Measurements from ENCODE around the gene RAB9A. TPM values are rescaled to one million over a fixed set of nuclear protein-coding genes. Genes with fewer than 3 reads are reported as not detected.

RAB9A gene
- total RNA-seq, 1 experiment from 2014 or later = 15.3 TPM

DNA sequence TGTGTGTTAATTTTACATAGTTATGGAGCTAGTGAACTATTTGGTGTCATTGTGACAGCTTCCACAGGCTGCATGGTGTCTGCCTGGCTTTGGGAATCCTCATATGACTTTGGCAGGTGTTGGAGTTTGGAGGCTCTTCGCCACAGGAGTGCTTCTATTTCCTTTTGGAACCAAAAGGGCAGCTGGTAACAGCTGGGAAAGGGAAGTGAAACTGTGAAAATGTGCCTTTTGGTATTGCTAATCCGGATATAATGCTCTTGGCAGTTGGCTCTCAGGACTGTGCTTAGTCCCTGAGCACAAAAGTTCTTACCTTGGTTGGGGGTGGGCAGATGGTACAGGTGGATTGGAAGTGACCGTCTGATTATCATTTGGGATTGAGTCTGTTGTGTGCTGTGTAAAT lies 63.7 kb downstream of the RAB9A start:
- intact Hi-C loops (cut with micrococcal nuclease; ENCODE audit: unreplicated experiment) = loop anchor here (5.0 kb wide), 1 partner anchor 280 kb away; no protein-coding TSS in a partner anchor
- no peaks in the 10 kb centered on the region for H3K9me3 ChIP-seq (ENCODE audit: control insufficient read depth, insufficient read depth, low read depth, low read length)
- H3K27ac ChIP-seq (ENCODE audit: low read length) = no peak overlapping the region
- no peak overlapping the region for H3K4me3 ChIP-seq (ENCODE audit: low read depth in 2 of 2, low read length in 2 of 2)
- H3K36me3 ChIP-seq (ENCODE audit: control insufficient read depth, insufficient read depth, low read length) = no peaks in the 10 kb centered on the region; the same call in none of the 2 replicates
- no TSS peak for BruUV-seq (replicated peaks)
- no peaks in the 10 kb centered on the region for H3K4me1 ChIP-seq (ENCODE audit: control insufficient read depth, insufficient read depth, low read length)
- CTCF ChIA-PET = no interaction called here
- POLR2A ChIA-PET = no interaction called here
- TF ChIP-seq SIN3A (IDR thresholded peaks at IDR 0.05; ENCODE audit: borderline replicate concordance, insufficient read depth, low read depth, low read length) = no peak
- TF ChIP-seq POLR2AphosphoS5 (IDR thresholded peaks at IDR 0.05; ENCODE audit: low read depth, low read length) = no peak
- TF ChIP-seq TCF7L2 (IDR thresholded peaks at IDR 0.05; ENCODE audit: low read depth, low read length) = no peak
- TF ChIP-seq, protein P1, sequence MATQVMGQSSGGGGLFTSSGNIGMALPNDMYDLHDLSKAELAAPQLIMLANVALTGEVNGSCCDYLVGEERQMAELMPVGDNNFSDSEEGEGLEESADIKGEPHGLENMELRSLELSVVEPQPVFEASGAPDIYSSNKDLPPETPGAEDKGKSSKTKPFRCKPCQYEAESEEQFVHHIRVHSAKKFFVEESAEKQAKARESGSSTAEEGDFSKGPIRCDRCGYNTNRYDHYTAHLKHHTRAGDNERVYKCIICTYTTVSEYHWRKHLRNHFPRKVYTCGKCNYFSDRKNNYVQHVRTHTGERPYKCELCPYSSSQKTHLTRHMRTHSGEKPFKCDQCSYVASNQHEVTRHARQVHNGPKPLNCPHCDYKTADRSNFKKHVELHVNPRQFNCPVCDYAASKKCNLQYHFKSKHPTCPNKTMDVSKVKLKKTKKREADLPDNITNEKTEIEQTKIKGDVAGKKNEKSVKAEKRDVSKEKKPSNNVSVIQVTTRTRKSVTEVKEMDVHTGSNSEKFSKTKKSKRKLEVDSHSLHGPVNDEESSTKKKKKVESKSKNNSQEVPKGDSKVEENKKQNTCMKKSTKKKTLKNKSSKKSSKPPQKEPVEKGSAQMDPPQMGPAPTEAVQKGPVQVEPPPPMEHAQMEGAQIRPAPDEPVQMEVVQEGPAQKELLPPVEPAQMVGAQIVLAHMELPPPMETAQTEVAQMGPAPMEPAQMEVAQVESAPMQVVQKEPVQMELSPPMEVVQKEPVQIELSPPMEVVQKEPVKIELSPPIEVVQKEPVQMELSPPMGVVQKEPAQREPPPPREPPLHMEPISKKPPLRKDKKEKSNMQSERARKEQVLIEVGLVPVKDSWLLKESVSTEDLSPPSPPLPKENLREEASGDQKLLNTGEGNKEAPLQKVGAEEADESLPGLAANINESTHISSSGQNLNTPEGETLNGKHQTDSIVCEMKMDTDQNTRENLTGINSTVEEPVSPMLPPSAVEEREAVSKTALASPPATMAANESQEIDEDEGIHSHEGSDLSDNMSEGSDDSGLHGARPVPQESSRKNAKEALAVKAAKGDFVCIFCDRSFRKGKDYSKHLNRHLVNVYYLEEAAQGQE (IDR thresholded peaks at IDR 0.05; ENCODE audit: insufficient read depth in 1 of 2, low read depth in 2 of 2, low read length in 1 of 2) = no peak
- TF ChIP-seq CTCF (IDR thresholded peaks at IDR 0.05) = no peak
- no peaks in the 10 kb centered on the region for H3K27me3 ChIP-seq (ENCODE audit: control insufficient read depth, insufficient read depth, low read length)
- in situ Hi-C loops (cut with HindIII; ENCODE audit: low pct_unique_long_range_greater_than_20kb, low sequenced_read_pairs) = no loop called here
- DNase-seq (ENCODE audit: low read depth, low spot score) = no peak
- no peak for ATAC-seq

- peaks cover 2% of the 10 kb centered on the region for H3K36me3 ChIP-seq (ENCODE audit: control insufficient read depth, insufficient read depth, low read length)
- ChIA-PET POLR2A (interaction anchor here (0.6 kb wide), 1 partner anchor 181 kb away, joined by 3 read pairs; no protein-coding TSS in a partner anchor), CTCF (no interaction called here)
- no peaks in the 10 kb centered on the region for H3K4me1 ChIP-seq (ENCODE audit: control insufficient read depth, insufficient read depth, low read length)
- no peaks in the 10 kb centered on the region for H3K27me3 ChIP-seq (ENCODE audit: control insufficient read depth, insufficient read depth, low read length)
- ATAC-seq (no peak), DNase-seq (ENCODE audit: low read depth, low spot score) (no peak)
- intact Hi-C loops (cut with micrococcal nuclease; ENCODE audit: unreplicated experiment) = loop anchor here (5.0 kb wide), 1 partner anchor 278 kb away; no protein-coding TSS in a partner anchor
- TF ChIP-seq TCF7L2 (IDR thresholded peaks at IDR 0.05; ENCODE audit: low read depth, low read length) (no peak), SIN3A (IDR thresholded peaks at IDR 0.05; ENCODE audit: borderline replicate concordance, insufficient read depth, low read depth, low read length) (no peak), CTCF (IDR thresholded peaks at IDR 0.05) (no peak), POLR2AphosphoS5 (IDR thresholded peaks at IDR 0.05; ENCODE audit: low read depth, low read length) (no peak)
- TF ChIP-seq, protein P1 (IDR thresholded peaks at IDR 0.05; ENCODE audit: insufficient read depth in 1 of 2, low read depth in 2 of 2, low read length in 1 of 2) = no peak
- in situ Hi-C loops (cut with HindIII; ENCODE audit: low pct_unique_long_range_greater_than_20kb, low sequenced_read_pairs) = no loop called here
- H3K9me3 ChIP-seq (ENCODE audit: control insufficient read depth, insufficient read depth, low read depth, low read length) = no peaks in the 10 kb centered on the region
- BruUV-seq (replicated peaks) = no TSS peak
- no peak overlapping the region for H3K27ac ChIP-seq (ENCODE audit: low read length)
- H3K4me3 ChIP-seq (ENCODE audit: low read depth in 2 of 2, low read length in 2 of 2) = no peak overlapping the region
These were observed 65.8 kb downstream of the RAB9A start for GRCh38 chrX:13754765-13755164.
